Lower leg skin (tissue), 3 donors: ENCODE data around the gene EPN1.

Source experiments
- POLR2A ChIP-seq, 2 donors: fragments of 450-650 bp; IDR thresholded peaks; one replicate each; pipeline ENCODE4 v1.6.1; 2016 to 2017; ENCODE audit warnings: antibody characterized with exemption in 2 of 2, mild to moderate bottlenecking in 1 of 2, moderate library complexity in 1 of 2
- TF ChIP-seq, protein P1 (sequence below), 3 donors: fragments of 450-650 bp; IDR thresholded peaks; one replicate each; pipeline ENCODE4 v1.5.1; 2016; ENCODE audit warnings: antibody characterized with exemption in 3 of 3, mild to moderate bottlenecking in 3 of 3, moderate library complexity in 2 of 3

DNA sequence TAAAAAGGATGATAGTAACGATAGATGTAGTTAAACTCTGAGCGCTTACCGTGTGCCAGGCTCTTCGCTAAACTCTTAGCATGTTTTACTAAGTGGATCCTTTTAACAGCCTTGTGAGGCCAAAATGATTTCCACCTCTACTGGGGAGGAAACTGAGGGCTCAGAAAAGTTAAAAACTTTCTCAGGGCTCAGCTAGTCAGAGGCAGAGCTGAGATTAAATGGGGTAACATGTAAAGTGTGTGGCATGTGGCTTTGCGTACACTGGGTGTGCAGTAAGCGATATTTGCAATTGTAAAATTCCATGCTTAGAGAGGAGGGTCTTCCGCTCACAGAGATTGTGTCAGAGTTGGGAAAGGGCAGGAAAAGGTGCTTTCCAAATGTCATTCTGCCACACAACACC, 18.5 kb upstream of the EPN1 start:
- TF ChIP-seq, protein P1, sequence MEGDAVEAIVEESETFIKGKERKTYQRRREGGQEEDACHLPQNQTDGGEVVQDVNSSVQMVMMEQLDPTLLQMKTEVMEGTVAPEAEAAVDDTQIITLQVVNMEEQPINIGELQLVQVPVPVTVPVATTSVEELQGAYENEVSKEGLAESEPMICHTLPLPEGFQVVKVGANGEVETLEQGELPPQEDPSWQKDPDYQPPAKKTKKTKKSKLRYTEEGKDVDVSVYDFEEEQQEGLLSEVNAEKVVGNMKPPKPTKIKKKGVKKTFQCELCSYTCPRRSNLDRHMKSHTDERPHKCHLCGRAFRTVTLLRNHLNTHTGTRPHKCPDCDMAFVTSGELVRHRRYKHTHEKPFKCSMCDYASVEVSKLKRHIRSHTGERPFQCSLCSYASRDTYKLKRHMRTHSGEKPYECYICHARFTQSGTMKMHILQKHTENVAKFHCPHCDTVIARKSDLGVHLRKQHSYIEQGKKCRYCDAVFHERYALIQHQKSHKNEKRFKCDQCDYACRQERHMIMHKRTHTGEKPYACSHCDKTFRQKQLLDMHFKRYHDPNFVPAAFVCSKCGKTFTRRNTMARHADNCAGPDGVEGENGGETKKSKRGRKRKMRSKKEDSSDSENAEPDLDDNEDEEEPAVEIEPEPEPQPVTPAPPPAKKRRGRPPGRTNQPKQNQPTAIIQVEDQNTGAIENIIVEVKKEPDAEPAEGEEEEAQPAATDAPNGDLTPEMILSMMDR (IDR thresholded peaks at IDR 0.05): no peak
- no peak for TF ChIP-seq POLR2A (IDR thresholded peaks at IDR 0.05)
